Measurements from ENCODE around the gene ACOX2. TPM values are rescaled to one million over a fixed set of nuclear protein-coding genes. Genes with fewer than 3 reads are reported as not detected.

ACOX2 gene
- total and polyA plus RNA-seq, 2 donors (not counting 3 experiments of a cell fraction or from before 2014, with no cell fraction given), result 1.5 to 10.5 TPM

GRCh38 chr3:58485801-58486435, 51.1 kb downstream of the ACOX2 start:
- dilution Hi-C loops (cut with MboI; ENCODE audit: extremely low pct_ligation_motif_present, low sequenced_read_pairs), result no loop called here
- Histone ChIP-seq H3K4me3 (replicated peaks in 1 of 3; ENCODE audit: insufficient read depth in 1 of 3, low read depth in 1 of 3, low read length in 3 of 3) (no peak overlapping the region), H3K9me1 (replicated peaks; ENCODE audit: control insufficient read depth, extremely low read depth, insufficient read depth, low read length) (no peaks in the 10 kb centered on the region), H3K4me1 (ENCODE audit: control insufficient read depth, extremely low read depth, insufficient read depth, low read length) (peaks cover 4% of the 10 kb centered on the region), H3K4me2 (ENCODE audit: insufficient read depth, low read length) (no peak overlapping the region), H3K79me2 (ENCODE audit: control insufficient read depth, insufficient read depth, low read length) (no peaks in the 10 kb centered on the region), H3K36me3 (ENCODE audit: control insufficient read depth in 2 of 2, extremely low read depth in 1 of 2, insufficient read depth in 2 of 2, low read length in 2 of 2) (no peaks in the 10 kb centered on the region), H3K27me3 (ENCODE audit: control insufficient read depth in 2 of 2, insufficient read depth in 2 of 2, low read length in 2 of 2) (peaks cover 5 to 10% of the 10 kb centered on the region in 2 experiments), H3K9me3 (replicated peaks; ENCODE audit: control insufficient read depth, insufficient read depth, low read length) (no peaks in the 10 kb centered on the region), H3K27ac (ENCODE audit: insufficient read depth, low read depth, low read length) (no peak overlapping the region), H4K20me1 (replicated peaks; ENCODE audit: control insufficient read depth, extremely low read depth, insufficient read depth, low read length) (no peaks in the 10 kb centered on the region), H3K9ac (replicated peaks; ENCODE audit: extremely low read depth, insufficient read depth, low read length) (no peak overlapping the region), H2AFZ (ENCODE audit: low read depth, low read length) (no peak overlapping the region)
- CTCF ChIA-PET, result interaction anchor here (2.4 kb wide), 1 partner anchor 22 kb away, joined by 14 read pairs; no protein-coding TSS in a partner anchor
- intact Hi-C loops (cut with micrococcal nuclease), result no loop called here
- DNase-seq (ENCODE audit: low read depth, low spot score) (no peak), FAIRE-seq (no peak)
- BruUV-seq (replicated peaks), result no TSS peak
- no peak for TF ChIP-seq GATA2 (IDR thresholded peaks at IDR 0.05; ENCODE audit: insufficient read depth, insufficient read length, low read depth, low read length)
- TF ChIP-seq, protein P1, sequence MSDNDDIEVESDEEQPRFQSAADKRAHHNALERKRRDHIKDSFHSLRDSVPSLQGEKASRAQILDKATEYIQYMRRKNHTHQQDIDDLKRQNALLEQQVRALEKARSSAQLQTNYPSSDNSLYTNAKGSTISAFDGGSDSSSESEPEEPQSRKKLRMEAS (IDR thresholded peaks at IDR 0.05; ENCODE audit: insufficient read depth, insufficient read length), result no peak
- no peak for TF ChIP-seq JUN (IDR thresholded peaks at IDR 0.05; ENCODE audit: borderline replicate concordance, insufficient read depth, insufficient read length, low read depth)
- no peak for TF ChIP-seq MYC (IDR thresholded peaks at IDR 0.05; ENCODE audit: low read depth, low read length)
- TF ChIP-seq EZH2 (IDR thresholded peaks at IDR 0.05; ENCODE audit: borderline replicate concordance, low read depth, low read length, severe bottlenecking), result no peak
- TF ChIP-seq FOS (IDR thresholded peaks at IDR 0.05; ENCODE audit: borderline replicate concordance, insufficient read depth, low read length), result no peak
- no peak for TF ChIP-seq CTCF (IDR thresholded peaks at IDR 0.05; ENCODE audit: extremely low read depth in 1 of 2, insufficient read depth in 1 of 2, low read depth in 1 of 2, low read length in 2 of 2)
- TF ChIP-seq POLR2AphosphoS5 (IDR thresholded peaks at IDR 0.05; ENCODE audit: insufficient read depth, low read depth, low read length), result no peak
- no peak for TF ChIP-seq POLR2A (IDR thresholded peaks at IDR 0.05; ENCODE audit: low read depth, low read length)
- POLR2A ChIA-PET, result no interaction called here
